ENCODE results near the gene LIN37. TPM values are rescaled to one million over a fixed set of nuclear protein-coding genes. Genes with fewer than 3 reads are reported as not detected.

Gene LIN37
- total and polyA plus RNA-seq, 4 donors = 2.6 to 7.0 (median 6.1) TPM

GRCh38 chr19:35720648-35721047 is 27.7 kb upstream of the LIN37 start:
- no peak for DNase-seq (ENCODE audit: low spot score)
- H3K4me1 ChIP-seq (ENCODE audit: control insufficient read depth in 4 of 4, insufficient read depth in 4 of 4, low read length in 3 of 4) = peaks cover 11 to 29% (median 23%) of the 10 kb centered on the region in 4 donors
- no peak overlapping the region for H3K27ac ChIP-seq (ENCODE audit: low read depth in 1 of 2, low read length in 2 of 2)
- H3K9ac ChIP-seq (ENCODE audit: low read depth in 1 of 2, low read length in 2 of 2) = no peak overlapping the region
- H3K27me3 ChIP-seq (ENCODE audit: control insufficient read depth in 4 of 4, insufficient read depth in 4 of 4, low read length in 3 of 4) = no peaks in the 10 kb centered on the region
- WGBS = 91% methylated on average over 17 of the region's 17 CpGs
- no peak overlapping the region for H3K4me3 ChIP-seq (ENCODE audit: low read depth in 1 of 3, low read length in 3 of 3)
- H3K36me3 ChIP-seq (ENCODE audit: control insufficient read depth in 4 of 4, insufficient read depth in 3 of 4, low read depth in 1 of 4, low read length in 3 of 4) = peaks cover 30 to 46% (median 37%) of the 10 kb centered on the region in 4 donors
- no peaks in the 10 kb centered on the region for H3K9me3 ChIP-seq (ENCODE audit: control insufficient read depth in 4 of 4, low read length in 3 of 4)
- TF ChIP-seq NR2F2 (IDR thresholded peaks at IDR 0.05) (no peak), ATF3 (IDR thresholded peaks at IDR 0.05) (no peak), REST (IDR thresholded peaks at IDR 0.05) (no peak), HNF4G (IDR thresholded peaks at IDR 0.05) (no peak), RXRA (IDR thresholded peaks at IDR 0.05) (no peak), GABPA (IDR thresholded peaks at IDR 0.05 in 1 of 2, conservative IDR thresholded peaks at IDR 0.05 in 1 of 2) (no peak), FOXA1 (IDR thresholded peaks at IDR 0.05) (no peak)

- Histone ChIP-seq H3K9ac (ENCODE audit: low read depth in 1 of 2, low read length in 2 of 2) (no peak overlapping the region), H3K9me3 (ENCODE audit: control insufficient read depth in 4 of 4, low read length in 3 of 4) (no peaks in the 10 kb centered on the region), H3K36me3 (ENCODE audit: control insufficient read depth in 4 of 4, insufficient read depth in 3 of 4, low read depth in 1 of 4, low read length in 3 of 4) (peaks cover 37 to 54% (median 44%) of the 10 kb centered on the region in 4 donors), H3K4me3 (ENCODE audit: low read depth in 1 of 3, low read length in 3 of 3) (no peak overlapping the region), H3K4me1 (ENCODE audit: control insufficient read depth in 4 of 4, insufficient read depth in 4 of 4, low read length in 3 of 4) (peaks cover 7 to 22% (median 17%) of the 10 kb centered on the region in 4 donors), H3K27ac (ENCODE audit: low read depth in 1 of 2, low read length in 2 of 2) (no peak overlapping the region), H3K27me3 (ENCODE audit: control insufficient read depth in 4 of 4, insufficient read depth in 4 of 4, low read length in 3 of 4) (no peaks in the 10 kb centered on the region)
- 94% methylated on average over 16 of the region's 16 CpGs for WGBS
- TF ChIP-seq TAF1 (conservative IDR thresholded peaks at IDR 0.05) (no peak), JUND (IDR thresholded peaks at IDR 0.05) (no peak), MAX (IDR thresholded peaks at IDR 0.05) (no peak), NR2F2 (IDR thresholded peaks at IDR 0.05) (no peak), REST (IDR thresholded peaks at IDR 0.05) (no peak), HNF4A (conservative IDR thresholded peaks at IDR 0.05) (no peak), YY1 (IDR thresholded peaks at IDR 0.05) (no peak), SP1 (IDR thresholded peaks at IDR 0.05) (no peak), RXRA (IDR thresholded peaks at IDR 0.05) (no peak), FOXA1 (IDR thresholded peaks at IDR 0.05) (no peak), EGR1 (IDR thresholded peaks at IDR 0.05; ENCODE audit: low read depth in 2 of 2) (no peak), ATF3 (IDR thresholded peaks at IDR 0.05) (no peak), GABPA (IDR thresholded peaks at IDR 0.05 in 1 of 2, conservative IDR thresholded peaks at IDR 0.05 in 1 of 2) (no peak), CTCF (IDR thresholded peaks at IDR 0.05; ENCODE audit: low read depth, low read length, missing input control) (no peak), HNF4G (IDR thresholded peaks at IDR 0.05) (no peak)
- DNase-seq (ENCODE audit: low spot score) = no peak
Observed at GRCh38 chr19:35721374-35721773, 27.0 kb upstream of the LIN37 start.

Data from liver (tissue), 9 donors.